Mucosa of rectum (tissue), 2 donors: Measurements from ENCODE around the gene PDIA5.
A peak's percentile ranks its signal among the peaks of the same experiment; 100 is the strongest.

Source experiments
- H3K27ac ChIP-seq, 2 donors: one replicate each; pipeline ENCODE4 v1.7.0; 2013; ENCODE audit warnings: inconsistent platforms in 2 of 2, low read depth in 2 of 2, low read length in 2 of 2
- H3K27me3 ChIP-seq, 2 donors: one replicate each; pipeline ENCODE4 v1.7.0; 2013; ENCODE audit warnings: low read length in 2 of 2; ENCODE audit not compliant: control insufficient read depth in 2 of 2, insufficient read depth in 2 of 2
- H3K36me3 ChIP-seq, 2 donors: one replicate each; pipeline ENCODE4 v1.7.0; 2013; ENCODE audit warnings: low read length in 2 of 2; ENCODE audit not compliant: control insufficient read depth in 2 of 2, insufficient read depth in 2 of 2
- H3K4me1 ChIP-seq, 2 donors: one replicate each; pipeline ENCODE4 v1.7.0; 2013; ENCODE audit warnings: low read length in 2 of 2, mild to moderate bottlenecking in 1 of 2; ENCODE audit not compliant: control insufficient read depth in 2 of 2, insufficient read depth in 2 of 2
- H3K4me3 ChIP-seq, 2 donors: one replicate each; pipeline ENCODE4 v1.7.0; 2013; ENCODE audit warnings: low read length in 2 of 2
- H3K9ac ChIP-seq, 2 donors: one replicate each; pipeline ENCODE4 v1.7.0; 2013; ENCODE audit warnings: low read length in 2 of 2, low read depth in 1 of 2, mild to moderate bottlenecking in 1 of 2
- H3K9me3 ChIP-seq, 2 donors: one replicate each; pipeline ENCODE4 v1.7.0; 2013; ENCODE audit warnings: low read length in 2 of 2; ENCODE audit not compliant: control insufficient read depth in 2 of 2
- donor health status: healthy.
- donor health status: Normal muscosa, but diverticular disease.

PDIA5 gene

GRCh38 chr3:123137001-123137400 lies 70.2 kb downstream of the PDIA5 start:
- Histone ChIP-seq H3K4me3 (no peak overlapping the region), H3K27ac (no peak overlapping the region), H3K9ac (no peak overlapping the region), H3K36me3 (peaks cover 11 to 25% of the 10 kb centered on the region in 2 donors), H3K27me3 (no peaks in the 10 kb centered on the region), H3K4me1 (peaks cover 0 to 4% of the 10 kb centered on the region in 2 donors), H3K9me3 (no peaks in the 10 kb centered on the region)

GRCh38 chr3:123138839-123139444 lies 72.1 kb downstream of the PDIA5 start:
- H3K9ac ChIP-seq: no peak overlapping the region
- peaks cover 3 to 21% of the 10 kb centered on the region in 2 donors for H3K36me3 ChIP-seq
- peak overlapping the region in 1 of 2 donors; percentile 12 for H3K27ac ChIP-seq

GRCh38 chr3:123139522-123139921 lies 72.7 kb downstream of the PDIA5 start:
- peaks cover 4 to 21% of the 10 kb centered on the region in 2 donors for H3K36me3 ChIP-seq
- H3K9ac ChIP-seq: no peak overlapping the region
- H3K27ac ChIP-seq: no peak overlapping the region

More at GRCh38 chr3:123138839-123139444, 72.1 kb downstream of the PDIA5 start:
- Histone ChIP-seq H3K9me3 (no peaks in the 10 kb centered on the region), H3K27me3 (no peaks in the 10 kb centered on the region), H3K4me1 (peaks cover 0 to 4% of the 10 kb centered on the region in 2 donors), H3K4me3 (no peak overlapping the region)

GRCh38 chr3:123140550-123140949 lies 73.7 kb downstream of the PDIA5 start:
- peaks cover 7 to 22% of the 10 kb centered on the region in 2 donors for H3K36me3 ChIP-seq
- H3K9me3 ChIP-seq: no peaks in the 10 kb centered on the region
- H3K27ac ChIP-seq: no peak overlapping the region
- no peak overlapping the region for H3K4me3 ChIP-seq
- no peak overlapping the region for H3K9ac ChIP-seq
- peaks cover 0 to 4% of the 10 kb centered on the region in 2 donors for H3K4me1 ChIP-seq
- H3K27me3 ChIP-seq: no peaks in the 10 kb centered on the region

More at GRCh38 chr3:123139522-123139921, 72.7 kb downstream of the PDIA5 start:
- no peaks in the 10 kb centered on the region for H3K9me3 ChIP-seq
- H3K4me3 ChIP-seq: no peak overlapping the region
- H3K4me1 ChIP-seq: peaks cover 0 to 4% of the 10 kb centered on the region in 2 donors
- H3K27me3 ChIP-seq: no peaks in the 10 kb centered on the region

GRCh38 chr3:123141276-123141675 lies 74.5 kb downstream of the PDIA5 start:
- Histone ChIP-seq H3K4me3 (no peak overlapping the region), H3K27me3 (no peaks in the 10 kb centered on the region), H3K27ac (no peak overlapping the region), H3K9me3 (no peaks in the 10 kb centered on the region), H3K9ac (no peak overlapping the region), H3K4me1 (peaks cover 0 to 4% of the 10 kb centered on the region in 2 donors), H3K36me3 (peaks cover 13 to 29% of the 10 kb centered on the region in 2 donors)

- no peak overlapping the region for H3K9ac ChIP-seq
- H3K4me3 ChIP-seq: no peak overlapping the region
- H3K27me3 ChIP-seq: no peaks in the 10 kb centered on the region
- H3K9me3 ChIP-seq: no peaks in the 10 kb centered on the region
- peaks cover 26 to 40% of the 10 kb centered on the region in 2 donors for H3K36me3 ChIP-seq
- no peaks in the 10 kb centered on the region for H3K4me1 ChIP-seq
- no peak overlapping the region for H3K27ac ChIP-seq
Measured at GRCh38 chr3:123143669-123144411, 77.0 kb downstream of the PDIA5 start.

- Histone ChIP-seq H3K27me3 (no peaks in the 10 kb centered on the region), H3K9me3 (no peaks in the 10 kb centered on the region), H3K27ac (no peak overlapping the region), H3K4me1 (no peaks in the 10 kb centered on the region), H3K36me3 (peaks cover 43 to 57% of the 10 kb centered on the region in 2 donors), H3K9ac (no peak overlapping the region), H3K4me3 (no peak overlapping the region)
Measured at GRCh38 chr3:123147754-123148535, 81.1 kb downstream of the PDIA5 start.

GRCh38 chr3:123148772-123149171 lies 81.9 kb downstream of the PDIA5 start:
- Histone ChIP-seq H3K27me3 (no peaks in the 10 kb centered on the region), H3K9me3 (no peaks in the 10 kb centered on the region), H3K4me1 (no peaks in the 10 kb centered on the region), H3K9ac (no peak overlapping the region), H3K36me3 (peaks cover 43 to 58% of the 10 kb centered on the region in 2 donors), H3K27ac (no peak overlapping the region), H3K4me3 (no peak overlapping the region)

GRCh38 chr3:123149525-123149924 lies 82.7 kb downstream of the PDIA5 start:
- H3K4me3 ChIP-seq: no peak overlapping the region
- H3K9me3 ChIP-seq: no peaks in the 10 kb centered on the region
- no peak overlapping the region for H3K9ac ChIP-seq
- H3K4me1 ChIP-seq: no peaks in the 10 kb centered on the region
- no peak overlapping the region for H3K27ac ChIP-seq
- peaks cover 39 to 60% of the 10 kb centered on the region in 2 donors for H3K36me3 ChIP-seq
- H3K27me3 ChIP-seq: no peaks in the 10 kb centered on the region
